Osteoblast (primary cell): ENCODE data around the gene ABLIM1. TPM values are rescaled to one million over a fixed set of nuclear protein-coding genes. Genes with fewer than 3 reads are reported as not detected.

Source experiments
- DNase-seq: peaks from one replicate; pipeline ENCODE4 v3.0.0; 2011; ENCODE audit warnings: low spot score, mixed read lengths; ENCODE audit not compliant: insufficient read length; ENCODE audit errors: missing footprints
- H2AFZ ChIP-seq: 2 replicates; pipeline ENCODE4 v1.6.0; 2011; ENCODE audit warnings: mild to moderate bottlenecking, low read length
- H3K27ac ChIP-seq: 2 replicates; pipeline ENCODE4 v1.5.1; 2011; ENCODE audit warnings: mild to moderate bottlenecking, low read depth, low read length, moderate library complexity
- H3K27me3 ChIP-seq: 2 replicates; pipeline ENCODE4 v1.6.0; 2012; ENCODE audit warnings: mild to moderate bottlenecking, control low read depth, inconsistent platforms, low read length, moderate library complexity; ENCODE audit not compliant: insufficient read depth
- H3K36me3 ChIP-seq: 2 replicates; pipeline ENCODE4 v1.5.1; 2011; ENCODE audit warnings: mild to moderate bottlenecking, low read length, control low read depth, moderate library complexity; ENCODE audit not compliant: insufficient read depth
- H3K4me1 ChIP-seq: 2 replicates; pipeline ENCODE4 v1.5.1; 2011; ENCODE audit warnings: mild to moderate bottlenecking, low read length, control low read depth, moderate library complexity; ENCODE audit not compliant: insufficient read depth
- H3K4me2 ChIP-seq: 2 replicates; pipeline ENCODE4 v1.6.0; 2011; ENCODE audit warnings: mild to moderate bottlenecking, low read length; ENCODE audit not compliant: insufficient read depth
- H3K4me3 ChIP-seq: fragments of 200-600 bp; sonication (generic); 3 replicates; pipeline ENCODE4 v1.5.1; 2012; ENCODE audit warnings: mild to moderate bottlenecking, low read length, inconsistent platforms; ENCODE audit not compliant: insufficient read depth
- H3K79me2 ChIP-seq: 2 replicates; pipeline ENCODE4 v1.6.0; 2012; ENCODE audit warnings: mild to moderate bottlenecking, low read length, control low read depth, inconsistent platforms; ENCODE audit not compliant: insufficient read depth
- H3K9me3 ChIP-seq: 2 replicates; pipeline ENCODE4 v1.5.1; 2011; ENCODE audit warnings: low read depth, low read length, control low read depth
- H4K20me1 ChIP-seq: 2 replicates; pipeline ENCODE4 v1.6.0; 2012; ENCODE audit warnings: mild to moderate bottlenecking, low read length, control low read depth; ENCODE audit not compliant: insufficient read depth
- CTCF ChIP-seq: IDR thresholded peaks from 2 replicates; pipeline ENCODE4 v1.5.1; 2011; ENCODE audit warnings: mild to moderate bottlenecking, low read depth, low read length, moderate library complexity; ENCODE audit errors: extremely low read depth
- total RNA-seq: library from RNA; depleted of rRNA; stranded (reverse); fragments of >200 nt; gene quantifications from 2 replicates; pipeline ENCODE4 v1.2.3, GENCODE V29; 2012

ABLIM1 gene
- total RNA-seq, 1 donor: 11.2 TPM

- Histone ChIP-seq H3K4me1 (peaks cover 7% of the 10 kb centered on the region), H3K9me3 (no peaks in the 10 kb centered on the region), H2AFZ (no peak overlapping the region), H3K4me3 (no peak overlapping the region), H4K20me1 (no peaks in the 10 kb centered on the region), H3K27me3 (no peaks in the 10 kb centered on the region), H3K36me3 (no peaks in the 10 kb centered on the region), H3K27ac (no peak overlapping the region), H3K4me2 (no peak overlapping the region), H3K79me2 (no peaks in the 10 kb centered on the region)
- no peak for TF ChIP-seq CTCF
- DNase-seq: no peak
Observed at GRCh38 chr10:114515298-114515914, 142.7 kb downstream of the ABLIM1 start.

GRCh38 chr10:114513381-114513792 is 144.7 kb downstream of the ABLIM1 start:
- no peak for DNase-seq
- H3K27ac ChIP-seq: no peak overlapping the region
- no peak for TF ChIP-seq CTCF
- H3K4me1 ChIP-seq: no peaks in the 10 kb centered on the region
- no peaks in the 10 kb centered on the region for H3K79me2 ChIP-seq
- no peak overlapping the region for H3K4me2 ChIP-seq
- no peaks in the 10 kb centered on the region for H3K27me3 ChIP-seq
- H3K9me3 ChIP-seq: no peaks in the 10 kb centered on the region
- H3K4me3 ChIP-seq: no peak overlapping the region
- no peak overlapping the region for H2AFZ ChIP-seq
- H3K36me3 ChIP-seq: no peaks in the 10 kb centered on the region
- H4K20me1 ChIP-seq: no peaks in the 10 kb centered on the region

GRCh38 chr10:114511881-114512280 is 146.2 kb downstream of the ABLIM1 start:
- DNase-seq: no peak
- Histone ChIP-seq H3K27me3 (no peaks in the 10 kb centered on the region), H3K9me3 (no peaks in the 10 kb centered on the region), H3K4me1 (no peaks in the 10 kb centered on the region), H2AFZ (no peak overlapping the region), H3K36me3 (no peaks in the 10 kb centered on the region), H3K79me2 (no peaks in the 10 kb centered on the region), H3K4me3 (no peak overlapping the region), H4K20me1 (no peaks in the 10 kb centered on the region), H3K4me2 (no peak overlapping the region), H3K27ac (no peak overlapping the region)
- TF ChIP-seq CTCF: no peak

GRCh38 chr10:114508376-114508775 is 149.7 kb downstream of the ABLIM1 start:
- no peaks in the 10 kb centered on the region for H3K36me3 ChIP-seq
- H3K4me3 ChIP-seq: no peak overlapping the region
- no peak for DNase-seq
- no peak overlapping the region for H3K27ac ChIP-seq
- no peaks in the 10 kb centered on the region for H3K27me3 ChIP-seq
- TF ChIP-seq CTCF: no peak
- H4K20me1 ChIP-seq: no peaks in the 10 kb centered on the region
- no peaks in the 10 kb centered on the region for H3K4me1 ChIP-seq
- no peak overlapping the region for H2AFZ ChIP-seq
- no peak overlapping the region for H3K4me2 ChIP-seq
- H3K79me2 ChIP-seq: no peaks in the 10 kb centered on the region
- H3K9me3 ChIP-seq: no peaks in the 10 kb centered on the region
